HCT116 (cell line): ENCODE measurements around the gene PARP8. TPM values are rescaled to one million over a fixed set of nuclear protein-coding genes. Genes with fewer than 3 reads are reported as not detected.

Experiments used
- ATAC-seq: fragments of 200-7000 bp; cut with Tn5 transposase; 2 replicates; pipeline ENCODE4 v1.9.1; 2020; ENCODE audit warnings: mild to moderate bottlenecking, moderate library complexity
- BruUV-seq: library from RNA; stranded (reverse); fragments of 400-500 nt; replicated peaks from 2 replicates; lab custom pipeline; 2021; lab: Mats Ljungman, UMichigan
- CTCF ChIA-PET: fragments of 300-600 bp; sonication (Branson Sonifier 250); formaldehyde crosslinking; loops from one replicate; lab custom pipeline; 2021; ENCODE audit warnings: antibody characterized with exemption; lab: Charles Lee
- POLR2A ChIA-PET: fragments of 300-600, 350-600 bp; sonication (Branson Sonifier 250); formaldehyde crosslinking; loops from one replicate; lab custom pipeline; 2021; ENCODE audit warnings: antibody characterized with exemption; lab: Charles Lee
- RAD21 ChIA-PET, 2 experiments: fragments of 300-600 bp; sonication (Branson Sonifier 250); formaldehyde crosslinking; loops; one replicate each; lab custom pipeline; 2023; ENCODE audit warnings: low total read pairs in 2 of 2; ENCODE audit not compliant: uncharacterized antibody in 2 of 2, unreplicated experiment in 2 of 2, low non-redundant PET in 1 of 2; lab: Charles Lee
- DNase-seq: peaks from one replicate; pipeline ENCODE4 v3.0.0-alpha.2; 2010; ENCODE audit warnings: low read depth, low spot score
- H2AFZ ChIP-seq: fragments of 200-600 bp; shearing (Covaris generic), sonication (generic); 2 replicates; pipeline ENCODE4 v1.6.1; 2017; ENCODE audit warnings: low read depth, mixed run types, mixed read lengths, antibody characterized with exemption, low read length; ENCODE audit not compliant: poor library complexity, severe bottlenecking
- H3K27ac ChIP-seq: 2 replicates; pipeline ENCODE4 v1.5.1; 2012; ENCODE audit warnings: low read depth, low read length
- H3K27me3 ChIP-seq: fragments of 200-600 bp; sonication (generic); 2 replicates; pipeline ENCODE4 v1.6.1; 2016; ENCODE audit warnings: mixed run types, low read length, mixed read lengths; ENCODE audit not compliant: insufficient read depth
- H3K36me3 ChIP-seq, 2 experiments: fragments of 200-500 bp in 1 of 2; fragments of 200-600 bp in 1 of 2; sonication (Bioruptor generic) in 1 of 2; sonication (generic) in 1 of 2; 2 replicates each; pipeline versions ENCODE4 v1.5.1 to v1.6.1; 2014 to 2016; ENCODE audit warnings: low read length in 2 of 2, inconsistent platforms in 1 of 2, mixed read lengths in 1 of 2, mixed run types in 1 of 2; ENCODE audit not compliant: insufficient read depth in 2 of 2, control insufficient read depth in 1 of 2
- H3K4me1 ChIP-seq, 2 experiments: fragments of 200-600 bp in 1 of 2; sonication (generic) in 1 of 2; 2 replicates each; pipeline versions ENCODE4 v1.5.1 to v1.6.1; 2012 to 2017; ENCODE audit warnings: low read length in 2 of 2, inconsistent platforms in 1 of 2, mild to moderate bottlenecking in 1 of 2, mixed read lengths in 1 of 2, mixed run types in 1 of 2, moderate library complexity in 1 of 2; ENCODE audit not compliant: insufficient read depth in 2 of 2, control insufficient read depth in 1 of 2
- H3K4me2 ChIP-seq: fragments of 200-600 bp; sonication (generic); 2 replicates; pipeline ENCODE4 v1.6.1; 2017; ENCODE audit warnings: mixed run types, low read length, mixed read lengths
- H3K4me3 ChIP-seq, 2 experiments: fragments of 200-600 bp in 1 of 2; sonication (generic) in 1 of 2; replicated peaks in 1 of 2; 2 replicates each; pipeline ENCODE4 v1.5.1; 2011 to 2016; ENCODE audit warnings: low read length in 2 of 2, control low read depth in 1 of 2, low read depth in 1 of 2, mild to moderate bottlenecking in 1 of 2, mixed read lengths in 1 of 2, mixed run types in 1 of 2
- H3K79me2 ChIP-seq: fragments of 200-600 bp; sonication (generic); 2 replicates; pipeline ENCODE4 v1.6.1; 2017; ENCODE audit warnings: mild to moderate bottlenecking, mixed run types, low read length, moderate library complexity, mixed read lengths; ENCODE audit not compliant: insufficient read depth
- H3K9ac ChIP-seq: fragments of 200-600 bp; sonication (generic); 2 replicates; pipeline ENCODE4 v1.6.1; 2016; ENCODE audit warnings: low read length, mixed read lengths
- H3K9me2 ChIP-seq: fragments of 200-600 bp; sonication (generic), shearing (Covaris generic); 2 replicates; pipeline ENCODE4 v1.6.1; 2017; ENCODE audit warnings: mixed run types, mild to moderate bottlenecking, moderate library complexity; ENCODE audit not compliant: insufficient read depth
- H3K9me3 ChIP-seq, 2 experiments: fragments of 200-500 bp in 1 of 2; fragments of 200-600 bp in 1 of 2; sonication (Bioruptor generic) in 1 of 2; sonication (generic) in 1 of 2; 2 replicates each; pipeline ENCODE4 v1.6.1; 2014 to 2017; ENCODE audit warnings: low read length in 2 of 2, mixed read lengths in 2 of 2, inconsistent platforms in 1 of 2, low read depth in 1 of 2, mild to moderate bottlenecking in 1 of 2, mixed run types in 1 of 2, moderate library complexity in 1 of 2; ENCODE audit not compliant: control insufficient read depth in 1 of 2, insufficient read depth in 1 of 2
- H4K20me1 ChIP-seq: fragments of 200-600 bp; sonication (generic), shearing (Covaris generic); 2 replicates; pipeline ENCODE4 v1.6.1; 2017; ENCODE audit warnings: mixed run types, mild to moderate bottlenecking, moderate library complexity; ENCODE audit not compliant: insufficient read depth
- CEBPB ChIP-seq: IDR thresholded peaks from 2 replicates; pipeline ENCODE4 v1.6.1; 2012; ENCODE audit warnings: low read depth
- EGR1 ChIP-seq: IDR thresholded peaks from 2 replicates; pipeline ENCODE4 v1.6.1; 2012; ENCODE audit warnings: low read depth
- EZH2 ChIP-seq: fragments of 200-600 bp; sonication (generic); IDR thresholded peaks from 2 replicates; pipeline ENCODE4 v1.6.1; 2017; ENCODE audit warnings: antibody characterized with exemption, mixed run types
- EZH2phosphoT487 ChIP-seq: fragments of 200-600 bp; IDR thresholded peaks from 2 replicates; pipeline ENCODE4 v1.6.1; 2018; ENCODE audit warnings: antibody characterized with exemption, borderline replicate concordance
- FOSL1 ChIP-seq: IDR thresholded peaks from 2 replicates; pipeline ENCODE4 v1.6.1; 2012; ENCODE audit warnings: low read depth
- JUND ChIP-seq: IDR thresholded peaks from 2 replicates; pipeline ENCODE4 v1.6.1; 2012
- RAD21 ChIP-seq: IDR thresholded peaks from 2 replicates; pipeline ENCODE4 v1.6.1; 2012; ENCODE audit warnings: low read depth, mild to moderate bottlenecking
- SIN3A ChIP-seq: IDR thresholded peaks from 2 replicates; pipeline ENCODE4 v1.6.1; 2012; ENCODE audit warnings: low read depth
- SP1 ChIP-seq: IDR thresholded peaks from 2 replicates; pipeline ENCODE4 v1.6.1; 2012; ENCODE audit warnings: low read depth
- YY1 ChIP-seq: IDR thresholded peaks from 2 replicates; pipeline ENCODE4 v1.6.1; 2011; ENCODE audit warnings: low read length, low read depth, moderate library complexity, mild to moderate bottlenecking; ENCODE audit not compliant: insufficient replicate concordance; ENCODE audit errors: extremely low read depth
- intact Hi-C: fragments of 100-400 bp; cut with micrococcal nuclease; formaldehyde crosslinking; loops from 2 replicates; pipeline ENCODE4 v1.10.0; 2022
- total RNA-seq: library from RNA; stranded (reverse); gene quantifications from one replicate; pipeline ENCODE4 v1.2.1, GENCODE V29; 2021; ENCODE audit not compliant: unreplicated experiment
- TF ChIP-seq, protein P1 (sequence below): IDR thresholded peaks from 2 replicates; pipeline ENCODE4 v1.6.1; 2011; ENCODE audit warnings: mild to moderate bottlenecking, low read length, moderate library complexity; ENCODE audit not compliant: insufficient replicate concordance; ENCODE audit errors: extremely low read depth
- TF ChIP-seq, protein P2 (sequence below): IDR thresholded peaks from 2 replicates; pipeline ENCODE4 v1.6.1; 2012

The PARP8 gene
- total RNA-seq, 1 experiment from 2014 or later: 19.0 TPM

DNA sequence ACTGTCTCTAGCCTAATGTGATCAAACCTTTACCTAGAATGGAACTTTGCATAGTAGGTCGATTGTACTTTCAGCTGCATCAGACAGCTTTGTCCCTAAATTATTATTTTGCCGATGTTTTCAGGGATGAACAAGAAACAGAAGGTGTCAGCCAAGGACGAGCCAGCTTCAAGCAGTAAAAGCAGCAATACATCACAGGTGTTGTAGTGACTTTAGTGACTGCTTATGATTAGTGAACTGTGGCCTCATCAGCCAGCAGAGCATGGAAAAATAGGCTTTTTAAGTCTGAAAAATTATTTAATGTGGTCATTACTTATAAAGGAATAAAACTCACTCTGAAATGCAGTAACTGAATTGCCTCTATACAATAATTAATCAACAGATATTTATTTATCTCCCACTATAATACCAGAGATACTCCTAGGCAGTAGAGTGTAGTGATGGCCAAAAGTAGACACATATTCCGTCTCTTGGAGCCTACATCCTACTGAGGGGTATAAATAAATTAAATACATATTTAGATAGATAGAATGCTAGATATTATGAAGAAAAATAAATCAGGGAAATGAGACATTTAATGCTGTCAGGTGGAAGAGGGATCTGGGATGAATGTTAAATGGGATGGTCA, 166.3 kb downstream of the PARP8 start:
- no TSS peak for BruUV-seq
- Histone ChIP-seq H2AFZ (no peak overlapping the region), H3K27ac (no peak overlapping the region), H3K4me1 (no peaks in the 10 kb centered on the region), H3K9me2 (no peaks in the 10 kb centered on the region), H3K9ac (no peak overlapping the region), H3K9me3 (no peaks in the 10 kb centered on the region), H4K20me1 (no peaks in the 10 kb centered on the region), H3K79me2 (no peaks in the 10 kb centered on the region), H3K4me2 (no peak overlapping the region), H3K27me3 (no peaks in the 10 kb centered on the region), H3K4me3 (no peak overlapping the region), H3K36me3 (0 out of 4 replicates have a peak, but pooled peaks cover 0 to 2% of the 10 kb centered on the region in 2 experiments)
- intact Hi-C loops: no loop called here
- DNase-seq (no peak), ATAC-seq (no peak)
- no peak for TF ChIP-seq RAD21
- TF ChIP-seq YY1: no peak
- TF ChIP-seq EGR1: no peak
- TF ChIP-seq JUND: no peak
- TF ChIP-seq, protein P1, sequence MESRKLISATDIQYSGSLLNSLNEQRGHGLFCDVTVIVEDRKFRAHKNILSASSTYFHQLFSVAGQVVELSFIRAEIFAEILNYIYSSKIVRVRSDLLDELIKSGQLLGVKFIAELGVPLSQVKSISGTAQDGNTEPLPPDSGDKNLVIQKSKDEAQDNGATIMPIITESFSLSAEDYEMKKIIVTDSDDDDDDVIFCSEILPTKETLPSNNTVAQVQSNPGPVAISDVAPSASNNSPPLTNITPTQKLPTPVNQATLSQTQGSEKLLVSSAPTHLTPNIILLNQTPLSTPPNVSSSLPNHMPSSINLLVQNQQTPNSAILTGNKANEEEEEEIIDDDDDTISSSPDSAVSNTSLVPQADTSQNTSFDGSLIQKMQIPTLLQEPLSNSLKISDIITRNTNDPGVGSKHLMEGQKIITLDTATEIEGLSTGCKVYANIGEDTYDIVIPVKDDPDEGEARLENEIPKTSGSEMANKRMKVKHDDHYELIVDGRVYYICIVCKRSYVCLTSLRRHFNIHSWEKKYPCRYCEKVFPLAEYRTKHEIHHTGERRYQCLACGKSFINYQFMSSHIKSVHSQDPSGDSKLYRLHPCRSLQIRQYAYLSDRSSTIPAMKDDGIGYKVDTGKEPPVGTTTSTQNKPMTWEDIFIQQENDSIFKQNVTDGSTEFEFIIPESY: no peak
- no peak for TF ChIP-seq EZH2phosphoT487
- no peak for TF ChIP-seq FOSL1
- TF ChIP-seq SIN3A: no peak
- no peak for TF ChIP-seq EZH2
- TF ChIP-seq SP1: no peak
- TF ChIP-seq, protein P2, sequence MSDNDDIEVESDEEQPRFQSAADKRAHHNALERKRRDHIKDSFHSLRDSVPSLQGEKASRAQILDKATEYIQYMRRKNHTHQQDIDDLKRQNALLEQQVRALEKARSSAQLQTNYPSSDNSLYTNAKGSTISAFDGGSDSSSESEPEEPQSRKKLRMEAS: no peak
- no peak for TF ChIP-seq CEBPB
- POLR2A ChIA-PET: no interaction called here
- CTCF ChIA-PET: no interaction called here
- RAD21 ChIA-PET: no interaction called here
